Keratinocyte (primary cell): Measurements from ENCODE around the gene SLC4A2. TPM values are rescaled to one million over a fixed set of nuclear protein-coding genes. Genes with fewer than 3 reads are reported as not detected.

Source experiments
- DNase-seq: peaks from one replicate; pipeline ENCODE4 v3.0.0-alpha.2; 2011; ENCODE audit warnings: low read depth, missing footprints, low spot score
- FAIRE-seq: peaks from 2 replicates; lab custom pipeline; 2011; peaks lifted over from hg19 to GRCh38; lab: Jason Lieb, UNC
- H2AFZ ChIP-seq: 2 replicates; pipeline ENCODE4 v1.6.0; 2012; ENCODE audit warnings: low read length, control low read depth, inconsistent platforms; ENCODE audit not compliant: control insufficient read depth
- H3K27ac ChIP-seq: 2 replicates; pipeline ENCODE4 v1.5.1; 2011; ENCODE audit warnings: low read length; ENCODE audit not compliant: control insufficient read depth, insufficient read depth
- H3K27me3 ChIP-seq: 3 replicates; pipeline ENCODE4 v1.6.0; 2011; ENCODE audit warnings: low read length; ENCODE audit not compliant: control insufficient read depth, insufficient read depth; ENCODE audit errors: extremely low read depth
- H3K36me3 ChIP-seq, 2 experiments: 2 replicates in 1 of 2; 3 replicates in 1 of 2; pipeline ENCODE4 v1.5.1; 2011; ENCODE audit warnings: low read length in 2 of 2, mild to moderate bottlenecking in 1 of 2; ENCODE audit not compliant: control insufficient read depth in 2 of 2, insufficient read depth in 2 of 2; ENCODE audit errors: extremely low read depth in 1 of 2
- H3K4me1 ChIP-seq: 3 replicates; pipeline ENCODE4 v1.5.1; 2011; ENCODE audit warnings: low read length; ENCODE audit not compliant: control insufficient read depth, insufficient read depth; ENCODE audit errors: extremely low read depth
- H3K4me2 ChIP-seq: 3 replicates; pipeline ENCODE4 v1.6.0; 2011; ENCODE audit warnings: low read depth, low read length; ENCODE audit not compliant: control insufficient read depth, insufficient read depth; ENCODE audit errors: extremely low read depth
- H3K4me3 ChIP-seq, 3 experiments: fragments of 200-600 bp in 1 of 3; sonication (generic) in 1 of 3; 2 replicates in 2 of 3; 3 replicates in 1 of 3; pipeline ENCODE4 v1.5.1; 2011 to 2016; ENCODE audit warnings: low read length in 3 of 3, mild to moderate bottlenecking in 3 of 3, control low read depth in 2 of 3, inconsistent platforms in 1 of 3, low read depth in 1 of 3, mixed read lengths in 1 of 3, mixed run types in 1 of 3, moderate library complexity in 1 of 3; ENCODE audit not compliant: control insufficient read depth in 2 of 3, insufficient read depth in 2 of 3; ENCODE audit errors: extremely low read depth in 1 of 3
- H3K79me2 ChIP-seq: 2 replicates; pipeline ENCODE4 v1.6.0; 2012; ENCODE audit warnings: low read length; ENCODE audit not compliant: control insufficient read depth, insufficient read depth
- H3K9ac ChIP-seq: 3 replicates; pipeline ENCODE4 v1.6.0; 2011; ENCODE audit warnings: low read length; ENCODE audit not compliant: control insufficient read depth, insufficient read depth; ENCODE audit errors: extremely low read depth
- H3K9me1 ChIP-seq: 3 replicates; pipeline ENCODE4 v1.6.0; 2011; ENCODE audit warnings: low read length; ENCODE audit not compliant: control insufficient read depth, insufficient read depth; ENCODE audit errors: extremely low read depth
- H3K9me3 ChIP-seq: 2 replicates; pipeline ENCODE4 v1.5.1; 2012; ENCODE audit warnings: low read depth, low read length; ENCODE audit not compliant: control insufficient read depth
- H4K20me1 ChIP-seq: 3 replicates; pipeline ENCODE4 v1.6.0; 2011; ENCODE audit warnings: low read length; ENCODE audit not compliant: control insufficient read depth, insufficient read depth; ENCODE audit errors: extremely low read depth
- CTCF ChIP-seq, 3 experiments: IDR thresholded peaks in 1 of 3; conservative IDR thresholded peaks in 1 of 3; optimal IDR thresholded peaks in 1 of 3; 2 replicates in 2 of 3; 3 replicates in 1 of 3; pipeline versions ENCODE3 to v1.5.1; 2011; ENCODE audit warnings: low read length in 3 of 3, mild to moderate bottlenecking in 3 of 3, moderate library complexity in 2 of 3, control low read depth in 1 of 3, inconsistent platforms in 1 of 3; ENCODE audit not compliant: insufficient read depth in 2 of 3; ENCODE audit errors: extremely low read depth in 1 of 3
- EZH2 ChIP-seq: IDR thresholded peaks from one replicate; pipeline ENCODE4 v1.6.1; 2012; ENCODE audit warnings: inconsistent platforms, mild to moderate bottlenecking, low read length, moderate library complexity
- dilution Hi-C: fragments of 300-500 bp; cut with MboI; formaldehyde crosslinking; loops from one replicate; pipeline ENCODE4 v1.7.0; 2020; ENCODE audit warnings: low sequenced_read_pairs; ENCODE audit not compliant: extremely low pct_ligation_motif_present
- polyA plus RNA-seq, 5 experiments: library from polyadenylated mRNA; depleted of rRNA in 3 of 5; stranded (reverse) in 3 of 5; stranded (forward) in 1 of 5; unstranded in 1 of 5; fragments of >200 nt; gene quantifications; 1 replicate in 1 of 5; 2 replicates in 3 of 5; 3 replicates in 1 of 5; pipeline versions ENCODE4 v1.2.1 to v1.2.3, GENCODE V29; 2011 to 2012; ENCODE audit warnings: missing spikeins in 2 of 5, low read depth in 1 of 5, low replicate concordance in 1 of 5

Gene SLC4A2
- polyA plus RNA-seq, 1 donor (not counting 4 experiments of a cell fraction or from before 2014, with no cell fraction given) = 33.8 TPM

GRCh38 chr7:151118108-151119054 lies 59.0 kb downstream of the SLC4A2 start:
- Histone ChIP-seq H3K27me3 (no peaks in the 10 kb centered on the region), H3K36me3 (peaks cover 30 to 36% of the 10 kb centered on the region in 2 experiments), H3K4me3 (no peak overlapping the region), H4K20me1 (peaks cover 4% of the 10 kb centered on the region), H3K4me1 (peaks cover 20% of the 10 kb centered on the region), H3K9ac (no peak overlapping the region), H2AFZ (no peak overlapping the region), H3K9me3 (no peaks in the 10 kb centered on the region), H3K79me2 (peaks cover 40% of the 10 kb centered on the region), H3K9me1 (no peaks in the 10 kb centered on the region), H3K4me2 (no peak overlapping the region), H3K27ac (no peak overlapping the region)
- dilution Hi-C loops = no loop called here
- FAIRE-seq (no peak), DNase-seq (no peak)
- TF ChIP-seq EZH2 (no peak), CTCF (optimal IDR thresholded peaks at IDR 0.05 in 1 of 3, IDR thresholded peaks at IDR 0.05 in 1 of 3, conservative IDR thresholded peaks at IDR 0.05 in 1 of 3; ENCODE audit: extremely low read depth in 1 of 3, insufficient read depth in 2 of 3, low read length in 3 of 3) (no peak)

GRCh38 chr7:151119055-151119415 lies 59.6 kb downstream of the SLC4A2 start:
- H3K36me3 ChIP-seq = peaks cover 33 to 37% of the 10 kb centered on the region in 2 experiments
- FAIRE-seq (no peak), DNase-seq (no peak)

More at GRCh38 chr7:151119055-151119415, 59.6 kb downstream of the SLC4A2 start:
- no peaks in the 10 kb centered on the region for H3K9me3 ChIP-seq
- H4K20me1 ChIP-seq = peaks cover 4% of the 10 kb centered on the region
- H2AFZ ChIP-seq = no peak overlapping the region
- peaks cover 41% of the 10 kb centered on the region for H3K79me2 ChIP-seq
- H3K9ac ChIP-seq = no peak overlapping the region
- H3K4me2 ChIP-seq = no peak overlapping the region
- no peaks in the 10 kb centered on the region for H3K9me1 ChIP-seq
- H3K4me3 ChIP-seq = no peak overlapping the region
- H3K27me3 ChIP-seq = no peaks in the 10 kb centered on the region
- no peak overlapping the region for H3K27ac ChIP-seq
- H3K4me1 ChIP-seq = peaks cover 14% of the 10 kb centered on the region
- TF ChIP-seq CTCF (optimal IDR thresholded peaks at IDR 0.05 in 1 of 3, IDR thresholded peaks at IDR 0.05 in 1 of 3, conservative IDR thresholded peaks at IDR 0.05 in 1 of 3; ENCODE audit: extremely low read depth in 1 of 3, insufficient read depth in 2 of 3, low read length in 3 of 3) = no peak
- TF ChIP-seq EZH2 = no peak
- dilution Hi-C loops = no loop called here
